NT2/D1 (cell line): ENCODE results near the gene RHEB.

Experiments
- YY1 ChIP-seq: IDR thresholded peaks from 2 replicates; pipeline ENCODE4 v1.6.1; 2011; ENCODE audit not compliant: insufficient read length, insufficient read depth
- ZNF274 ChIP-seq: IDR thresholded peaks from 2 replicates; pipeline ENCODE4 v1.6.1; 2011; ENCODE audit warnings: mild to moderate bottlenecking, low read depth, low read length

- TF ChIP-seq ZNF274 (no peak), YY1 (no peak)
These were observed 20.5 kb upstream of the RHEB start for GRCh38 chr7:151540146-151540545.
